Glomerular endothelial cell (primary cell): ENCODE results near the gene RBMY1F. TPM values are rescaled to one million over a fixed set of nuclear protein-coding genes. Genes with fewer than 3 reads are reported as not detected.
"Not testable (repeated sequence)": the region's sequence is repeated elsewhere in the genome, so short reads cannot be mapped to it uniquely, and the experiment has no call there.

Experiments used
- DNase-seq: peaks from one replicate; pipeline ENCODE4 v3.0.0-alpha.2; 2011; ENCODE audit warnings: low read depth, low spot score; ENCODE audit errors: extremely low read depth
- total RNA-seq: library from RNA; depleted of rRNA; stranded (reverse); fragments of >200 nt; gene quantifications from 2 replicates; pipeline ENCODE4 v1.2.3, GENCODE V29; 2015

The RBMY1F gene
- total RNA-seq: not detected in 2 replicates

DNA sequence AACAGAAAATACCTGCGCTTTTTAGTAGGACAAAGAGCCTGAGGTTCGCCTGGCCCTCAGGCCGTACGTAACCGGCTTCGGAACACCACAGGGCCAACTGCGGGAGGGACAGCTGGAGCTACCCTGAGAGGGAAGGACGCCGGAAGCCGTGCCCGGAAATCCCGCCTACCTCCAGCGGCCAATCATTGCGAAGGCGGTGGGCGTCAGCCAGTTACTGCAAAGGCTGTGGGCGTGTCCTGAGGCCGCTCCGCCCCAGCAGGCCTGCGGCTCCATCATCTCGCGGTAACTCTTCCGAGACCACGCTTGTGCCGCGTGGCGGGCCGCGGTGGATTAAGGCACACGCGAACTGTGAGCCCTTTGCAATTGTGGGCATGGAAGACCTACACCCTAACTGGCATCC is at the start of gene RBMY1F:
Gene RBMY1F, minus strand, starts transcription at position 101 of the 400 bp plus-strand sequence. CDS start 1,954 bp downstream, outside the sequence.
- not testable (repeated sequence) for DNase-seq

DNA sequence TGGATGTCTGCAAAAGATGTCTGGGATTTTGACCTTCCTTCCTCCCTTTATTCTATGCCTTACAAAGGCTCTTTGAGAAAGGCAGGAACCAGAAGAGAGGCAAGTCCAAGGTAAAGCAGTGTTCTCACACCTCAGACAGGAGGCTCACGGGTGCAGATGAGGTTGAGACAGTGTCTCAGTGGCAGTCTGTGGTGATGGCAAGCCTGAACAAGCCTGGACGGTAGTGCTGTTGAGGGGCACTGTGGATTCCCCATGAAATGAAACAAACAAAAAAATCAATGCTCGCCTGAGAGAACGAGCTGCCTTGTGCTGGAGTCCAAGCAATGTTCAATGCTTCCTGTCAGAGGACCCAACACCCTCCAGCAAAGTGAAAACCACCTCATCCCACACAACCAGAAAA is 31.6 kb downstream of the RBMY1F start:
- DNase-seq: not testable (repeated sequence)

DNA sequence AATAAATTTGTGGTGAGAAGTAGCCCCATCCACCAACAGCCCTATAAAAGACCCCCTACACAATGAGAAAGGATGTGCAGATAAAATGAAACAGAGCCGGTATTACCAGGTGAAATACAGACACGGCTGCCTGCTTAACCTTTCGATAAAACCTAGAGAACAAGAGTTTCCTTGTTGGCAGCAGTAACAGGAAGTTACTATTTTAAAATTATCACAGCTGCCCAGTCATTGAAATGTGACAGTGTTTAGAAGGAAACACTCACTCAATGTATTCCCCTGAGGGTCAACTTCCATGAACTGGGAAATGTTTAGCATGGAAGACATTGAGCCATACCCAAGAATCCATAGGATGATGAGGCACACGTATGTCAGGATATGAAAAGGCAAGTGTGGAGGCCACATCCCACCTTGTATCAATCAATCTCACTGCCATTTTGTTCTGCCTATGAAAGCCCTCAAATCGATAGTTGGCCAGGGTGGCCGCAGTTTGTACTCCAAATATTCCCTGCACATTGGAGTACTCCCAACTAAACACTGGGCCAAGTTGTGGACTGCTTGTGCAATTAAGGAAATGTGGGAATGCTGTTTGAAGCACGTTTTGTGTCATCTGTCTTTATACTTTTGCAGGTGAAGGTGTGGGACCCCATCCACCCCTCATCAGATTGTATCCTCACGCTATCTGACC is 41.6 kb downstream of the RBMY1F start:
- DNase-seq: not testable (repeated sequence)

DNA sequence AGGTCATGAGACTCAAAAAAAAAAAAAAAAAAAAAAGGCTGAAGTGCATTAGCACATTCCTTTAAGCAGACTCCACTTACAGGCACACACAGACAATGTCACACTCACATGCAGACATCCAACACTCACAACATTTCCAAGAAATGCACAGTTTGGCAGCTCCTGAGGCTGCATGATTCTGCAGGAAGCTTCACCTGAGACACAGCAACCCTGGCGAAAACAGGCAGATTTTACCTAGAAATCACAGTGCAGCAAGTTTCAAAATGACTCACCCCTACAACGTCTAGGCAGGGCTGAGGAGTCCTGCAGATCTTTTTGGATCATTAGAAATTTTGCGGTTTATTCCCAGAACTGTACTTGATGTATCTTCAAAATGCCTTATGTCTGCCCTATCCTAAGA is 48.0 kb downstream of the RBMY1F start:
- not testable (repeated sequence) for DNase-seq

DNA sequence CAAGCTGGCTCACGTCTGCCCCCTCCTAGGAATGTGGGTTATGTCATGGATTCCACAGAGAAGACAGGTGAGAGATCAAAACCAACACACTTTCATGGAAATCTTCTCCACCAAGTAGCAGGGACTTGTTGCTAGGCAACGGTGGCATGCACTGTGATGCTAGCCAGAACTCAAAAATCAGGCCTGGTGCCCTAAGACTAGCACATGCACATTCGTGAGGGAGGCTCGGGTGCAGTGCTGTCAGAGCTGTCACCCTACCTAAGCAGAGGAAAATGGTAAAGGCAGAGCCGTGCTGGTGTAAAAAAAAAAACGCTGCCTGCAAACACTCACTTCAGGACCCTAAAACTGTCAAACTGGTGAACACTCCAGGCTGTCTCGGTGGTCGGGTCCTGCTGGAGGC is 52.2 kb downstream of the RBMY1F start:
- not testable (repeated sequence) for DNase-seq

Other genes starting within 250 kb of the RBMY1F start
- gene RBMY1J, start 220.5 kb upstream of the RBMY1F start, total RNA-seq: not detected in 2 replicates